A549 (cell line): ENCODE results near the gene ARGLU1. TPM values are rescaled to one million over a fixed set of nuclear protein-coding genes. Genes with fewer than 3 reads are reported as not detected.

ENCODE experiments used
- ATAC-seq, 2 experiments: fragments of 200-7000 bp in 1 of 2; fragments of >200 bp in 1 of 2; cut with Nextera tagmentation in 1 of 2; cut with Tn5 transposase in 1 of 2; 3 replicates each; pipeline versions ENCODE4 v1.8.0 to v1.9.1; 2018 to 2020; ENCODE audit warnings: mild to moderate bottlenecking in 1 of 2, moderate library complexity in 1 of 2
- CTCF ChIA-PET: fragments of 300-600 bp; sonication (Branson Sonifier 250); formaldehyde crosslinking; extraction: SDS; loops from one replicate; lab custom pipeline; 2021; ENCODE audit warnings: antibody characterized with exemption, inconsistent platforms; lab: Yijun Ruan, JAX
- POLR2A ChIA-PET: fragments of 350-600 bp; formaldehyde crosslinking; extraction: SDS; loops from one replicate; lab custom pipeline; 2021; ENCODE audit warnings: antibody characterized with exemption, inconsistent platforms; lab: Yijun Ruan, JAX
- DNase-seq, 2 experiments: peaks; one replicate each; pipeline versions ENCODE4 v3.0.0 to v3.0.0-alpha.2; 2011 to 2016; ENCODE audit warnings: low read depth in 1 of 2, low spot score in 1 of 2
- FAIRE-seq: peaks from 2 replicates; lab custom pipeline; 2011; peaks lifted over from hg19 to GRCh38; lab: Jason Lieb, UNC
- H3K27ac ChIP-seq, 2 experiments: fragments of >200 bp; sonication (Bioruptor Twin); formaldehyde crosslinking; 3 replicates each; pipeline ENCODE4 v1.5.1; 2016 to 2017
- H3K4me1 ChIP-seq: fragments of >200 bp; sonication (Bioruptor Twin); formaldehyde crosslinking; 3 replicates; pipeline ENCODE4 v1.6.1; 2016
- H3K4me2 ChIP-seq: fragments of >200 bp; sonication (Bioruptor Twin); formaldehyde crosslinking; 3 replicates; pipeline ENCODE4 v1.6.1; 2016
- H3K4me3 ChIP-seq: fragments of >200 bp; sonication (Bioruptor Twin); formaldehyde crosslinking; 3 replicates; pipeline ENCODE4 v1.5.1; 2016
- H3K9me3 ChIP-seq: fragments of >200 bp; sonication (Bioruptor Twin); formaldehyde crosslinking; 3 replicates; pipeline ENCODE4 v1.6.1; 2016
- CEBPB ChIP-seq, 2 experiments: fragments of >200 bp in 1 of 2; sonication (Bioruptor Twin) in 1 of 2; formaldehyde crosslinking in 1 of 2; IDR thresholded peaks; 2 replicates each; pipeline ENCODE4 v1.6.1; 2012 to 2016
- CHD2 ChIP-seq: fragments of 150-350 bp; IDR thresholded peaks from 2 replicates; pipeline ENCODE4 v1.6.1; 2014; ENCODE audit warnings: low read length; ENCODE audit not compliant: partially characterized antibody
- CHD4 ChIP-seq: fragments of 200-600 bp; sonication (generic); IDR thresholded peaks from 2 replicates; pipeline ENCODE4 v1.6.1; 2016; ENCODE audit warnings: antibody characterized with exemption, mild to moderate bottlenecking, borderline replicate concordance
- EP300 ChIP-seq, 2 experiments: fragments of >200 bp; sonication (Bioruptor Twin); formaldehyde crosslinking; IDR thresholded peaks; 2 replicates in 1 of 2; 3 replicates in 1 of 2; pipeline ENCODE4 v1.6.1; 2016 to 2017
- FOSB ChIP-seq: fragments of 250-450 bp; sonication (Bioruptor Pico); IDR thresholded peaks from 2 replicates; pipeline ENCODE4 v1.5.0; 2020; ENCODE audit warnings: mild to moderate bottlenecking, moderate library complexity
- FOSL2 ChIP-seq, 2 experiments: fragments of 450-650 bp in 1 of 2; fragments of >200 bp in 1 of 2; sonication (Bioruptor Twin) in 1 of 2; formaldehyde crosslinking; IDR thresholded peaks; 2 replicates each; pipeline versions ENCODE4 v1.5.0 to v1.6.1; 2016 to 2020; ENCODE audit warnings: mild to moderate bottlenecking in 1 of 2, moderate library complexity in 1 of 2
- FOXS1 ChIP-seq: fragments of 250-450 bp; sonication (Bioruptor Pico); IDR thresholded peaks from 2 replicates; pipeline ENCODE4 v1.5.0; 2020; ENCODE audit warnings: mild to moderate bottlenecking, moderate library complexity
- HEYL ChIP-seq: fragments of 250-450 bp; sonication (Bioruptor Pico); IDR thresholded peaks from 2 replicates; pipeline ENCODE4 v1.8.0; 2021; ENCODE audit warnings: mild to moderate bottlenecking, moderate library complexity
- HMGXB4 ChIP-seq: fragments of 250-450 bp; sonication (Bioruptor Pico); IDR thresholded peaks from 2 replicates; pipeline ENCODE4 v1.5.0; 2021; ENCODE audit warnings: mild to moderate bottlenecking, moderate library complexity, borderline replicate concordance
- HOXA7 ChIP-seq: fragments of 250-450 bp; sonication (Bioruptor Pico); IDR thresholded peaks from 2 replicates; pipeline ENCODE4 v1.5.0; 2020; ENCODE audit warnings: mild to moderate bottlenecking, moderate library complexity
- JUNB ChIP-seq: fragments of >200 bp; sonication (Bioruptor Twin); formaldehyde crosslinking; IDR thresholded peaks from 2 replicates; pipeline ENCODE4 v1.6.1; 2016
- KDM1A ChIP-seq: fragments of 200-600 bp; sonication (generic); IDR thresholded peaks from 2 replicates; pipeline ENCODE4 v1.6.1; 2016; ENCODE audit warnings: low read depth, mild to moderate bottlenecking
- KDM5A ChIP-seq: fragments of 200-600 bp; sonication (generic); IDR thresholded peaks from 2 replicates; pipeline ENCODE4 v1.6.1; 2016; ENCODE audit warnings: antibody characterized with exemption, mild to moderate bottlenecking
- MAFK ChIP-seq: fragments of 450-650 bp; IDR thresholded peaks from 2 replicates; pipeline ENCODE4 v1.6.1; 2014; ENCODE audit not compliant: partially characterized antibody
- NFE2L2 ChIP-seq: fragments of 150-350 bp; conservative IDR thresholded peaks from 2 replicates; pipeline ENCODE4 v1.6.1; 2014; ENCODE audit warnings: low read length
- PHF8 ChIP-seq: fragments of 200-600 bp; sonication (generic); IDR thresholded peaks from 2 replicates; pipeline ENCODE4 v1.6.1; 2016; ENCODE audit warnings: low read depth, mild to moderate bottlenecking, antibody characterized with exemption, moderate library complexity, borderline replicate concordance
- POLR2A ChIP-seq: IDR thresholded peaks from 2 replicates; pipeline ENCODE4 v1.6.1; 2012; ENCODE audit warnings: mild to moderate bottlenecking, low read length
- RAD21 ChIP-seq, 2 experiments: fragments of >200 bp in 1 of 2; sonication (Bioruptor Twin) in 1 of 2; formaldehyde crosslinking in 1 of 2; IDR thresholded peaks in 1 of 2; conservative IDR thresholded peaks in 1 of 2; 2 replicates in 1 of 2; 3 replicates in 1 of 2; pipeline ENCODE4 v1.6.1; 2012 to 2018; ENCODE audit warnings: inconsistent platforms in 1 of 2
- REST ChIP-seq: fragments of 200-600 bp; sonication (generic); IDR thresholded peaks from 2 replicates; pipeline ENCODE4 v1.6.1; 2016; ENCODE audit warnings: antibody characterized with exemption, mild to moderate bottlenecking, moderate library complexity
- SMC3 ChIP-seq: fragments of >200 bp; sonication (Bioruptor Twin); formaldehyde crosslinking; IDR thresholded peaks from 3 replicates; pipeline ENCODE4 v1.6.1; 2018; ENCODE audit warnings: inconsistent platforms
- SREBF2 ChIP-seq: fragments of 450-650 bp; IDR thresholded peaks from 2 replicates; pipeline ENCODE4 v1.6.1; 2014; ENCODE audit warnings: mild to moderate bottlenecking, moderate library complexity
- ZC3H11A ChIP-seq: fragments of 450-650 bp; IDR thresholded peaks from 2 replicates; pipeline ENCODE4 v1.6.1; 2014; ENCODE audit warnings: antibody characterized with exemption, mild to moderate bottlenecking
- ZFP36 ChIP-seq: fragments of 450-650 bp; IDR thresholded peaks from 2 replicates; pipeline ENCODE4 v1.6.1; 2014; ENCODE audit warnings: borderline replicate concordance; ENCODE audit not compliant: partially characterized antibody
- ZNF302 ChIP-seq: fragments of 250-450 bp; sonication (Bioruptor Pico); IDR thresholded peaks from 2 replicates; pipeline ENCODE4 v1.9.0; 2021; ENCODE audit warnings: inconsistent platforms, mild to moderate bottlenecking, moderate library complexity
- WGBS: methylation state at CpG from one replicate; pipeline ENCODE4 v1.1.6; 2017; ENCODE audit errors: missing lambda C conversion rate; 5-methylcytosine and 5-hydroxymethylcytosine counted together
- polyA plus RNA-seq, 4 experiments: library from polyadenylated mRNA; depleted of rRNA in 3 of 4; stranded (reverse); fragments of >200 nt; fragmentation: RNase III in 1 of 4; extraction: RNeasy Plus Mini Kit Qiagen cat#74134 plus additional on column Dnase treatment in 1 of 4; gene quantifications; 2 replicates in 3 of 4; 3 replicates in 1 of 4; pipeline ENCODE4 v1.2.3, GENCODE V29; 2011 to 2017

ARGLU1 gene
- polyA plus RNA-seq, 2 of the 4 experiments (the other 2 are of a cell fraction) = 67.2 to 137 TPM

DNA sequence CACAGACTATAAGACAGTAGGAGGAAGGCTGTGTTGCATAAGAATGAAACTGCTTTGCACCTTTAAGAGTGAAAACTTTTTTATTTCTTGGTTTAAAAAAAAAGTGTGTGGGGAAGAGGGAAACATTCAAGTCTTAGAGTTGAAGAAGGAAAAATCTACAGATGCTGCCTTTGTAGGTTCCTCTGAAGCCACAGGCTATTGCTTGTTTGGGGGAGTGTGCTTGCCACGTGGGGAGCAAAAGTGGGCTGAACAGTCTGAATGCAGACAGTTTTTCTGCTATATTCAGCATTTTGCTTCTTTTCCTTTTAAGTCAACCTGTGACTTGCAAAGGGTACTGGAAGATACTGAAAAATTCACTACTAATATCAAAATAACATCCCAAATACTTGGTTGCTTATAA lies 69.4 kb downstream of the ARGLU1 start:
- 30% methylated on average over 1 of the region's 1 CpG for WGBS
- ChIA-PET POLR2A (no interaction called here), CTCF (no interaction called here)
- H3K4me2 ChIP-seq = no peak overlapping the region
- no peaks in the 10 kb centered on the region for H3K9me3 ChIP-seq
- no peak overlapping the region for H3K4me3 ChIP-seq
- no peak overlapping the region for H3K27ac ChIP-seq
- TF ChIP-seq HOXA7 (CRISPR knock-in tag) = no peak
- ATAC-seq (no peak), DNase-seq (no peak), FAIRE-seq (no peak)
- no peaks in the 10 kb centered on the region for H3K4me1 ChIP-seq

DNA sequence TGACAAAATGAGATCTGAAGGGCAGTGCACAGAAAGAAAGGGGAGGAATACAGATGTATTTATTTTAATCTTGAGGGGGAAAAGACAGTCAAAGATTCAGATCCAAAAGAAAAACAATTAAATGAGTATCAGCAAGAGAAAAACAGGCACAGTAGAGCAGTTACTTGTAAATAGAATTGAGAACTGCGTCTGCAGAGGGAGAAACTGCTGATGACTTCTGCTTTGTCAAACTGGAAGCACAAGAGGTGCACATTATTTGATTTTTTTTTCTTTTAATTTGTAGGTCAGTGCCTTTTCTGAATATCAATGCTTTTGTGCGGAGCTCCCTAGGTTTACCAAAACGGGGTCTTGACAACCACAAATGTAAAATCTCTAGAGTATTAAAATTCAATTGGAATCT lies 69.8 kb downstream of the ARGLU1 start:
- POLR2A ChIA-PET = no interaction called here
- ATAC-seq = no peak
- H3K4me2 ChIP-seq = no peak overlapping the region
- H3K4me3 ChIP-seq = no peak overlapping the region
- H3K9me3 ChIP-seq = no peaks in the 10 kb centered on the region
- no peak for FAIRE-seq
- CTCF ChIA-PET = no interaction called here
- no peak for DNase-seq
- no peak for TF ChIP-seq CEBPB (IDR thresholded peaks at IDR 0.05)
- no peak for TF ChIP-seq SREBF2
- TF ChIP-seq ZFP36 = no peak
- no peak for TF ChIP-seq RAD21 (conservative IDR thresholded peaks at IDR 0.05 in 1 of 2, IDR thresholded peaks at IDR 0.05 in 1 of 2)
- TF ChIP-seq KDM5A = no peak
- TF ChIP-seq FOXS1 (CRISPR knock-in tag) = no peak
- no peak for TF ChIP-seq HOXA7 (CRISPR knock-in tag)
- no peak for TF ChIP-seq KDM1A
- TF ChIP-seq ZC3H11A = no peak
- TF ChIP-seq PHF8 = no peak
- no peak for TF ChIP-seq HMGXB4
- no peak for TF ChIP-seq EP300 (IDR thresholded peaks at IDR 0.05)
- no peak for TF ChIP-seq SMC3
- no peak for TF ChIP-seq FOSB (CRISPR knock-in tag)
- TF ChIP-seq JUNB = no peak
- no peaks in the 10 kb centered on the region for H3K4me1 ChIP-seq
- no peak overlapping the region for H3K27ac ChIP-seq
- 58% methylated on average over 3 of the region's 3 CpGs for whole genome bisulfite sequencing

GRCh38 chr13:106497079-106497478 lies 70.9 kb downstream of the ARGLU1 start:
- WGBS = 50% methylated on average over 1 of the region's 1 CpG
- DNase-seq (no peak), FAIRE-seq (no peak), ATAC-seq (no peak)
- no peak for TF ChIP-seq POLR2A
- no peak for TF ChIP-seq ZFP36
- TF ChIP-seq ZNF302 (CRISPR knock-in tag) = no peak
- no peak for TF ChIP-seq MAFK
- no peak for TF ChIP-seq FOSB (CRISPR knock-in tag)
- no peak for TF ChIP-seq NFE2L2
- TF ChIP-seq KDM5A = no peak
- ChIA-PET CTCF (no interaction called here), POLR2A (no interaction called here)
- Histone ChIP-seq H3K9me3 (no peaks in the 10 kb centered on the region), H3K4me1 (no peaks in the 10 kb centered on the region), H3K27ac (no peak overlapping the region), H3K4me2 (no peak overlapping the region), H3K4me3 (no peak overlapping the region)

DNA sequence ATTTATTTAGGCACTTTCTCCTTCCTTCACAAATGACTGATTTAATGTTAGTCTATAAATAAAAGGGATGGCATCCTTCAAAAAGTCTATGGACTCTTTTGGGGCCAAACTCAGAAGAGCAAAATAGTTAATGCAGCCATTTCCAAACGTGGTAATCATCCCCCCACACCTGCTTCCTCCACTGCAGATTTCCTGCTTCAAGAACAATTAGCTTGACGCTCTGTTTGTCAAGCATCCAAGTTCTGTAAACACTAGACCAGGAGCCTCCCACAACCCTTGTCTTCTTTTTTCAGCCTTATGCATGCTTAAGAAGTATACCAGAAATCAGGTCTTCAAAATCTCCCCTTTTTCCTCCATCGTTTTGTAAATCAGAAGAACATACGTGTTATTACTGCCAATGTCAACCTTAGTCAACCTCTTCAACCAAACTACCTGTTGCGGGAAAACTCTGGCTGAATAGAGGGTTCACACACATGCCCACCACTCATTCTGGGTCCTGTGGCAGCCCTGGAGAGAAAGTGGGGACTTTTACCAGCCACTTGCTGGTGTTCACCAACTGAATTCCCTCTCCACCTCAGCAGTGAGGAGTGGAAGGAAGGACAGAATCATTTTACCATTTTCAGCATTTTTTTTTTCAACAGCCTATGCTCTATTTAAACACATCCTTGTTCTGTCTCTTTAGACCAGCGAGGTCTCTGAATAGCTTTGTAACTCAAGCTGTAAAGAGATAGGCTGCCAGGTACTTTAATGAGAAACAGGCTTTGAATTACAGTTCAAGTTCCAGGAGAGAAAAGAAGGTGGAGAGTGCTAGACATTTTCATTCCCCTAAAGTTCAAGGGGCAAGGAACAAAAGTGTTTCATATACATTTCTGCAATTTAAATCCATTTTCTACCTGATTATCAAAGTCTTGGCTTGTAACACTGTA lies 71.6 kb downstream of the ARGLU1 start:
- POLR2A ChIA-PET = no interaction called here
- TF ChIP-seq HEYL (CRISPR knock-in tag) (no peak), CHD4 (no peak), SMC3 (no peak), REST (no peak), FOSL2 (IDR thresholded peaks at IDR 0.05) (no peak), FOSL2 (CRISPR knock-in tag; IDR thresholded peaks at IDR 0.05) (no peak), CHD2 (no peak), POLR2A (no peak)

More for the DNA sequence above, 71.6 kb downstream of the ARGLU1 start:
- 58% methylated on average over 6 of the region's 6 CpGs for WGBS
- CTCF ChIA-PET = no interaction called here
- FAIRE-seq (no peak), ATAC-seq (no peak), DNase-seq (no peak)
- H3K27ac ChIP-seq = no peak overlapping the region
- H3K9me3 ChIP-seq = no peaks in the 10 kb centered on the region
- no peak overlapping the region for H3K4me3 ChIP-seq
- no peaks in the 10 kb centered on the region for H3K4me1 ChIP-seq
- no peak overlapping the region for H3K4me2 ChIP-seq
